Measurements from ENCODE around the gene FNBP1.
"Not testable (repeated sequence)": the region's sequence is repeated elsewhere in the genome, so short reads cannot be mapped to it uniquely, and the experiment has no call there.

Gene FNBP1

DNA sequence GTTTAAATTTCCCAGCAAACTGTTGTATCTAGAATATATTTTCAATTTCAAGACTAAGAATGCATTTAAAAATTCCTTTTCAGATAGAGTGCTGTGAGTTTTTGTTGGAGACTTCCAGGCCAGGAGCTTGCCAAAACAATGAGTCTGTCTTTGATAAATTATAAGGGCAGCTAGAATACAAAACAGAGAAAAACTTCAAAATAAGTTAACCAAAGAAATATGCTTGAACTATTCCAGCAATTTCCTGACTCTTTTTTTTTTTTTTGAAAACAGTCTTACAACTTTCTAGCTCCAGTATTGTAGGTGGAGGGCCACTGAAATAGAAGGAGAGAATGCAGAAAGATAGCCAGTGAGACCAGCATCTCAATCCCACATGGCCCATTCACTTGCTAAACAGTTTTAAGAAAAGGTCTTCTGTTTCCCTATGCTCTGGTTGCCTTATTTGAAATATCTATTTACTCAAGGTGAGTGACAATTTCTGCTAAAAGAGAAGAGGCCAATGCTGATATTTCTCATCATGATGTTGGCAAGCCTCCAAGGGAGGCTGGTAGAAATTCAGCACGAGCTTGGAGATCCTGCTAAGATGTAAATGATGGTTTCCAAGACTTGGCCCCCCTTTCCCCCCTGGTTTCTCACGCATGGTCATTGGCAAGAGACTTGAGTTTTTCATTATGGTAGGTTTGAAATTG lies 104.6 kb downstream of the FNBP1 start:
- H3K4me3 ChIP-seq (ENCODE audit: low read depth, low read length) = no peak overlapping the region
- TF ChIP-seq, protein P1, sequence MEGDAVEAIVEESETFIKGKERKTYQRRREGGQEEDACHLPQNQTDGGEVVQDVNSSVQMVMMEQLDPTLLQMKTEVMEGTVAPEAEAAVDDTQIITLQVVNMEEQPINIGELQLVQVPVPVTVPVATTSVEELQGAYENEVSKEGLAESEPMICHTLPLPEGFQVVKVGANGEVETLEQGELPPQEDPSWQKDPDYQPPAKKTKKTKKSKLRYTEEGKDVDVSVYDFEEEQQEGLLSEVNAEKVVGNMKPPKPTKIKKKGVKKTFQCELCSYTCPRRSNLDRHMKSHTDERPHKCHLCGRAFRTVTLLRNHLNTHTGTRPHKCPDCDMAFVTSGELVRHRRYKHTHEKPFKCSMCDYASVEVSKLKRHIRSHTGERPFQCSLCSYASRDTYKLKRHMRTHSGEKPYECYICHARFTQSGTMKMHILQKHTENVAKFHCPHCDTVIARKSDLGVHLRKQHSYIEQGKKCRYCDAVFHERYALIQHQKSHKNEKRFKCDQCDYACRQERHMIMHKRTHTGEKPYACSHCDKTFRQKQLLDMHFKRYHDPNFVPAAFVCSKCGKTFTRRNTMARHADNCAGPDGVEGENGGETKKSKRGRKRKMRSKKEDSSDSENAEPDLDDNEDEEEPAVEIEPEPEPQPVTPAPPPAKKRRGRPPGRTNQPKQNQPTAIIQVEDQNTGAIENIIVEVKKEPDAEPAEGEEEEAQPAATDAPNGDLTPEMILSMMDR (IDR thresholded peaks at IDR 0.05; ENCODE audit: insufficient read depth, low read depth, low read length, missing control alignments) = no peak
- no peak for DNase-seq (ENCODE audit: low read depth)

DNA sequence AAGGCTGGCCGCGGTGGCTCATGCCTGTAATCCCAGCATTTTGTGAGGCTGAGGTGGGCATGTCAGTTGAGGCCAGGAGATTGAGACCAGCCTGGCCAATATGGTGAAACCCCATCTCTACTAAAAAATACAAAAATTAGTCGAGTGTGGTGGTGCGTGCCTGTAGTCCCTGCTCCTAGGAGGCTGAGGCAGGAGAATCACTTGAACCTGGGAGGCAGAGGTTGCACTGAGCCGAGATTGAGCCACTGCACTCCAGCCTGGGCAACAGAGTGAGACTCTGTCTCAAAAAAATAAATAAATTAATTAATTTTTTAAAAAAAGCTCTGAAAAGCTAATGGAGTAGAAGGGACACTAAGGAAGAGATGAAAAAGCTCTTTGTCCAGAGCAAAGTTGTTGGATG lies 105.1 kb downstream of the FNBP1 start:
- H3K4me3 ChIP-seq (ENCODE audit: low read depth, low read length); DNase-seq (ENCODE audit: low read depth): not testable (repeated sequence)

DNA sequence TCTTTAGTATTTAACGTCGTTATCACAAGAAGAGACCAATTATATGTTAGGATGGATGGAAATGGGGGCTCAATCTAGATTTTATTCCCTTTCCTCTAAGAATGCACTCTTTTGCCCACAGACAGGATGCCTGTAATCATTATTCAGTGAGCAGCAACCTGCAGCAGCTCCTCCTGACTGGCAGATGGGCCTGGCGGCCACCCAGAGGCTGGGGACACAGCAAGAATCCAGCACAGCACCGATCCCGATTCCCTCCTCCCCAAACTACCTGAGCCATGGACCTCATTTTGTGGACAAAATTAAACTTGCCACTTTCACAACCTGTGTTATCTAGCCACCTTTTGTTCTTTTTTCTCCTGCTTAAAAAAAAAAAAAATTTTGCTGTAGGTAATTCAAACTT lies 106.8 kb downstream of the FNBP1 start:
- DNase-seq (ENCODE audit: low read depth) = no peak
- TF ChIP-seq, protein P1 (IDR thresholded peaks at IDR 0.05; ENCODE audit: insufficient read depth, low read depth, low read length, missing control alignments) = no peak
- no peak overlapping the region for H3K4me3 ChIP-seq (ENCODE audit: low read depth, low read length)

DNA sequence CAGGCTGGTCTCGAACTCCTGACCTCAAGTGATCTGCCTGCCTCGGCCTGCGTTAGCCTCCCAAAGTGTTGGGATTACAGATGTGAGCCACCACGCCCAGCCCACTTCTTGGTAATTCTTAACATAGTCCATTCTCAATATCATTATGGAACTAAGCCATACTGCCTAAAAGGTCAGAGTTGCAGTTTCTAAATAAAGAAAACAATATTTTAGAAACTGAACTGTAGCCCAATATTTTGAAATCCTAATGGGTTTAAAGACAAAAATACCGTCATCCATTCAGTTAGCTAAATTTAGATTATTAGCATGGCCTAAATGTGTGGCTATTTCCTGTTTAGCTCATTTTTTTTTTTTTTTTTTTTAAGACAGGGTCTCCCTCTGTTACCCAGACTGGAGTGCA lies 108.2 kb downstream of the FNBP1 start:
- TF ChIP-seq, protein P1 (IDR thresholded peaks at IDR 0.05; ENCODE audit: insufficient read depth, low read depth, low read length, missing control alignments) = no peak
- no peak overlapping the region for H3K4me3 ChIP-seq (ENCODE audit: low read depth, low read length)
- no peak for DNase-seq (ENCODE audit: low read depth)

DNA sequence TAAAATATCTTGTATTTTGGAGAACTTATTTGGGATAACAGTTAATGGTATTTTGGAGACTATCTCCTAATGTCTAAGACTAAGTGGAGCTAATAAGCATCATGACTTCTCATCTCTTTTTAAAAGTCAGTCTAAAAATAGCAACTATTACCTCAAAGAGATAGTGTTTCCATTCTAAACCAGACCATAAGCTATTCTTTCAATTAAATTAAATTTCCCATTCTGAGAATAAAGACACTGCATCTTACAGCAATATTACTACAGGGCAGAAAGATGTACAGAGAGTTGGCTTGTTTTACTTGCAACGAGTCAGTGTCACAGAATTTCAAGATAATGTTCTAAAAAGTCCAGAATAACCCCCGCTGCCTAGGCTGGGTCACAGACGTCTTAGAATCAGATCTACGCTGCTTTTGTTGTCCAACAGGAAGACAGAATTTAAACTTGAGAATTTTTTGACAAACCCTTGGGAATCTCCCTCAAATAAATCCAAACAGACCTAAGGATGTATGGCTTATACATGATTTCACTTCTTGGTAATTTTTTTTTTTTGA lies 108.9 kb downstream of the FNBP1 start:
- DNase-seq (ENCODE audit: low read depth) = peak; percentile 41
- TF ChIP-seq, protein P1 (IDR thresholded peaks at IDR 0.05; ENCODE audit: insufficient read depth, low read depth, low read length, missing control alignments) = no peak
- no peak overlapping the region for H3K4me3 ChIP-seq (ENCODE audit: low read depth, low read length)

DNA sequence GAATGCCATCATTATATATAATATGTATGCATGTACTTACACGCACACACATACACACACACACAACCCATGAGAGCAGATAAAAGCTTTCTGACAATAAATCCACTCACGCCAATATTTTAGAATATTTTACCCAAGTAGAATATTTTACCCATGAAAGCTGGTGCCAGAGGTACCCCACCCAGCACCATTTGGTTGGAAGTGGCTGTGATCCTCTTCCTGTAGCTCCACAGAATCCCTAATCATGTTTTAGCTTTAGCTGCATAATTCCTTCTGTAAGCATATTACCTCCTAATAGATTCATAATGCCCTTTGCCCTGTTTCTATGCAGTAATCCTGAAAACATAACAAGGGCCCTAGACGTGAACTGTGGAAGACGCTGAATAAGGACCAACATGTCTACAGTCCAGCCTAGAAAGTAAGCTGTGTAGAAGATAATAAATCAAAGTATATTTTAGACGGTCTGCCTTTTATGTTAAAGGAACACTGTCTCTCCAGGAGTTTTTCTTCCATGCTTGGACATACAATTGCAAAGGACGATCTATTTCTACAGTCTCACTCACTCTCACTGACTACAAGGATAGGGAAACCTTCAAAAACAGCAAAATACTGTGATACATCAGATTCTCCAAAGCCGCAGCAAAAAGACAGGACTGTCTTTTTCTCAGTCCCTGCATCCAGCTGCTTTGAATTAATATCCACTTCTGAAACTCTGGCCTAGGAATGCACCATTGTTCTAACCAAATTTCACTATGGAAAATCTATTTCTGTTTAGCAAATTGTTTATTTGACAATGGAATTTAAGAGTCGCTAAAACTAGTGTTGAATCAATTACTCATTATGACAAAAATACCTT lies 109.6 kb downstream of the FNBP1 start:
- no peak overlapping the region for H3K4me3 ChIP-seq (ENCODE audit: low read depth, low read length)
- TF ChIP-seq, protein P1 (IDR thresholded peaks at IDR 0.05; ENCODE audit: insufficient read depth, low read depth, low read length, missing control alignments) = no peak
- no peak for DNase-seq (ENCODE audit: low read depth)
